H9 (cell line): ENCODE data around the gene SPOP. TPM values are rescaled to one million over a fixed set of nuclear protein-coding genes. Genes with fewer than 3 reads are reported as not detected.

Experiments used
- DNase-seq: peaks from one replicate; pipeline ENCODE4 v3.0.0-alpha.2; 2017
- H2AFZ ChIP-seq: one replicate; pipeline ENCODE4 v1.6.1; 2013; ENCODE audit warnings: mild to moderate bottlenecking, low read length, control low read depth, moderate library complexity
- H2AK5ac ChIP-seq: 2 replicates; pipeline ENCODE4 v1.6.1; 2013; ENCODE audit warnings: low read length, control low read depth, mixed read lengths; ENCODE audit not compliant: insufficient read length
- H2BK120ac ChIP-seq: one replicate; pipeline ENCODE4 v1.6.1; 2013; ENCODE audit warnings: low read depth, mild to moderate bottlenecking, low read length, control low read depth, inconsistent platforms; ENCODE audit not compliant: poor library complexity, severe bottlenecking
- H2BK12ac ChIP-seq: 2 replicates; pipeline ENCODE4 v1.6.1; 2013; ENCODE audit warnings: low read length, control low read depth, mixed read lengths, low read depth; ENCODE audit not compliant: insufficient read length
- H2BK15ac ChIP-seq: 2 replicates; pipeline ENCODE4 v1.6.1; 2013; ENCODE audit warnings: low read depth, low read length, control low read depth
- H2BK20ac ChIP-seq: one replicate; pipeline ENCODE4 v1.6.1; 2013; ENCODE audit warnings: low read depth, mild to moderate bottlenecking, low read length, control low read depth, inconsistent platforms; ENCODE audit not compliant: poor library complexity, severe bottlenecking
- H2BK5ac ChIP-seq: 2 replicates; pipeline ENCODE4 v1.6.1; 2013; ENCODE audit warnings: low read length, control low read depth, mixed read lengths; ENCODE audit not compliant: insufficient read length
- H3K14ac ChIP-seq: 2 replicates; pipeline ENCODE4 v1.6.1; 2013; ENCODE audit warnings: low read length, control low read depth; ENCODE audit not compliant: insufficient read depth
- H3K18ac ChIP-seq: 2 replicates; pipeline ENCODE4 v1.6.1; 2013; ENCODE audit warnings: low read depth, mild to moderate bottlenecking, mixed read lengths, low read length, control low read depth; ENCODE audit not compliant: insufficient read length
- H3K23ac ChIP-seq: 2 replicates; pipeline ENCODE4 v1.6.1; 2013; ENCODE audit warnings: low read length, control low read depth, mixed read lengths, low read depth; ENCODE audit not compliant: insufficient read length
- H3K23me2 ChIP-seq: 2 replicates; pipeline ENCODE4 v1.6.1; 2013; ENCODE audit warnings: low read depth, mild to moderate bottlenecking, mixed read lengths, low read length, control low read depth; ENCODE audit not compliant: insufficient read length, poor library complexity, severe bottlenecking
- H3K27ac ChIP-seq: 2 replicates; pipeline ENCODE4 v1.5.1; 2013; ENCODE audit warnings: low read length, control low read depth, mixed read lengths, low read depth; ENCODE audit not compliant: insufficient read length
- H3K27me3 ChIP-seq: 2 replicates; pipeline ENCODE4 v1.6.1; 2013; ENCODE audit warnings: low read length, control low read depth, inconsistent platforms; ENCODE audit not compliant: insufficient read depth
- H3K4ac ChIP-seq: 2 replicates; pipeline ENCODE4 v1.6.1; 2013; ENCODE audit warnings: low read depth, mild to moderate bottlenecking, control low read depth, inconsistent platforms, low read length, moderate library complexity
- H3K4me1 ChIP-seq: 2 replicates; pipeline ENCODE4 v1.6.1; 2013; ENCODE audit warnings: low read length, control low read depth, inconsistent platforms; ENCODE audit not compliant: insufficient read depth
- H3K4me2 ChIP-seq: 2 replicates; pipeline ENCODE4 v1.6.1; 2013; ENCODE audit warnings: low read length, control low read depth, mixed read lengths; ENCODE audit not compliant: insufficient read length, insufficient read depth
- H3K56ac ChIP-seq: 2 replicates; pipeline ENCODE4 v1.6.1; 2013; ENCODE audit warnings: low read depth, mild to moderate bottlenecking, mixed read lengths, low read length, control low read depth; ENCODE audit not compliant: insufficient read length
- H3K79me1 ChIP-seq: 2 replicates; pipeline ENCODE4 v1.6.1; 2013; ENCODE audit warnings: low read depth, mild to moderate bottlenecking, moderate library complexity, low read length, control low read depth, inconsistent platforms; ENCODE audit not compliant: insufficient read depth, poor library complexity, severe bottlenecking
- H3K79me2 ChIP-seq: 2 replicates; pipeline ENCODE4 v1.6.1; 2013; ENCODE audit warnings: low read length, control low read depth, inconsistent platforms; ENCODE audit not compliant: insufficient read depth
- H3K9ac ChIP-seq: 2 replicates; pipeline ENCODE4 v1.6.1; 2013; ENCODE audit warnings: low read length, control low read depth, mixed read lengths; ENCODE audit not compliant: insufficient read length; ENCODE audit errors: extremely low read depth
- H3K9me3 ChIP-seq: one replicate; pipeline ENCODE4 v1.6.1; 2013; ENCODE audit warnings: low read depth, low read length, inconsistent platforms; ENCODE audit not compliant: control insufficient read depth
- H3T11ph ChIP-seq: one replicate; pipeline ENCODE4 v1.6.1; 2013; ENCODE audit warnings: mild to moderate bottlenecking, low read length, control low read depth, inconsistent platforms
- H4K20me1 ChIP-seq: one replicate; pipeline ENCODE4 v1.6.1; 2013; ENCODE audit not compliant: control insufficient read depth, insufficient read length, insufficient read depth
- H4K5ac ChIP-seq: 2 replicates; pipeline ENCODE4 v1.6.1; 2013; ENCODE audit warnings: low read depth, mild to moderate bottlenecking, mixed read lengths, low read length, control low read depth; ENCODE audit not compliant: insufficient read length
- H4K8ac ChIP-seq: replicated peaks from 2 replicates; pipeline ENCODE4 v1.6.1; 2013; ENCODE audit warnings: low read length, control low read depth, mixed read lengths, low read depth; ENCODE audit not compliant: insufficient read length
- H4K91ac ChIP-seq: 2 replicates; pipeline ENCODE4 v1.6.1; 2013; ENCODE audit warnings: low read depth, mild to moderate bottlenecking, moderate library complexity, mixed read lengths, low read length, control low read depth; ENCODE audit not compliant: insufficient read length
- H3K27ac Mint-ChIP-seq, 3 experiments: 2 replicates in 2 of 3; 3 replicates in 1 of 3; pipeline ENCODE4 v1.8.0; 2020 to 2021; ENCODE audit warnings: mixed read lengths in 3 of 3, mild to moderate bottlenecking in 1 of 3, moderate library complexity in 1 of 3
- H3K27me3 Mint-ChIP-seq: 2 replicates; pipeline ENCODE4 v1.8.0; 2021; ENCODE audit warnings: low read depth, mild to moderate bottlenecking, moderate library complexity, mixed read lengths
- H3K36me3 Mint-ChIP-seq, 3 experiments: 2 replicates in 2 of 3; 3 replicates in 1 of 3; pipeline ENCODE4 v1.8.0; 2020 to 2021; ENCODE audit warnings: low read depth in 3 of 3, mixed read lengths in 3 of 3; ENCODE audit not compliant: insufficient read depth in 1 of 3
- H3K4me1 Mint-ChIP-seq, 2 experiments: 2 replicates each; pipeline ENCODE4 v1.8.0; 2020; ENCODE audit warnings: mixed read lengths in 2 of 2
- H3K4me3 Mint-ChIP-seq, 2 experiments: 2 replicates in 1 of 2; 3 replicates in 1 of 2; pipeline ENCODE4 v1.8.0; 2020 to 2021; ENCODE audit warnings: mild to moderate bottlenecking in 2 of 2, mixed read lengths in 2 of 2, moderate library complexity in 1 of 2
- H3K9me3 Mint-ChIP-seq, 2 experiments: 2 replicates in 1 of 2; 3 replicates in 1 of 2; pipeline ENCODE4 v1.8.0; 2020; ENCODE audit warnings: mild to moderate bottlenecking in 2 of 2, mixed read lengths in 2 of 2, moderate library complexity in 1 of 2
- CTCF ChIP-seq: fragments of 200-600 bp; sonication (generic); conservative IDR thresholded peaks from 3 replicates; pipeline ENCODE4 v1.8.0; 2021; ENCODE audit warnings: antibody characterized with exemption, mild to moderate bottlenecking
- WGBS: extraction: QIAGEN DNeasy Blood & Tissue Kit; methylation state at CpG from one replicate; pipeline ENCODE4 v1.1.7; 2013; ENCODE audit warnings: missing lambda C conversion rate, low lambda C conversion rate, mixed read lengths; ENCODE audit not compliant: insufficient read length; ENCODE audit errors: extremely low coverage; 5-methylcytosine and 5-hydroxymethylcytosine counted together
- total RNA-seq: library from RNA; stranded (reverse); gene quantifications from 2 replicates; pipeline ENCODE4 v1.2.1, GENCODE V29; 2021

The SPOP gene
- total RNA-seq, 1 experiment from 2014 or later: 33.7 TPM

GRCh38 chr17:49567871-49568694 lies 109.8 kb downstream of the SPOP start:
- Histone ChIP-seq H3T11ph (no peak overlapping the region), H4K20me1 (no peaks in the 10 kb centered on the region), H2AFZ (no peak overlapping the region), H4K91ac (no peak overlapping the region), H3K18ac (no peak overlapping the region), H4K5ac (no peak overlapping the region), H2BK20ac (no peak overlapping the region), H2AK5ac (no peak overlapping the region), H4K8ac (no peak overlapping the region), H3K23me2 (peaks cover 5% of the 10 kb centered on the region), H3K79me2 (no peaks in the 10 kb centered on the region), H2BK15ac (no peak overlapping the region), H3K4me2 (peak overlapping the region; percentile 42), H3K27ac (no peak overlapping the region), H3K4ac (no peak overlapping the region), H2BK120ac (no peak overlapping the region), H2BK12ac (no peak overlapping the region), H3K56ac (no peak overlapping the region), H3K9me3 (no peaks in the 10 kb centered on the region), H3K23ac (no peak overlapping the region), H3K79me1 (no peaks in the 10 kb centered on the region), H3K9ac (no peak overlapping the region), H3K27me3 (no peaks in the 10 kb centered on the region; the same call in 1 of the 2 replicates), H3K14ac (no peak overlapping the region), H3K4me1 (no peaks in the 10 kb centered on the region), H2BK5ac (no peak overlapping the region)
- peak overlapping the region; percentile 51 to 76 for H3K4me3 Mint-ChIP-seq
- TF ChIP-seq CTCF: peak; percentile 94
- WGBS: no CpG with 5 or more reads among the region's 42 CpGs
- peak; percentile 94 for DNase-seq
- no peaks in the 10 kb centered on the region for H3K36me3 Mint-ChIP-seq
- peaks cover 47% of the 10 kb centered on the region for H3K27me3 Mint-ChIP-seq
- H3K9me3 Mint-ChIP-seq: no peaks in the 10 kb centered on the region; a peak in 1 of 5 replicates
- H3K4me1 Mint-ChIP-seq: peaks cover 9 to 36% of the 10 kb centered on the region in 2 experiments
- H3K27ac Mint-ChIP-seq: no peak overlapping the region
